Neuron (in vitro differentiated cells): ENCODE results near the gene OTUD3.

Experiments used
- H2AFZ ChIP-seq: one replicate; pipeline ENCODE4 v1.6.1; 2013; ENCODE audit warnings: low read depth, mild to moderate bottlenecking, inconsistent platforms, low read length, moderate library complexity
- H3K27me3 ChIP-seq: one replicate; pipeline ENCODE4 v1.6.1; 2013; ENCODE audit warnings: low read length; ENCODE audit not compliant: insufficient read depth
- H3K36me3 ChIP-seq: one replicate; pipeline ENCODE4 v1.6.1; 2013; ENCODE audit warnings: low read length; ENCODE audit not compliant: insufficient read depth
- H3K4me1 ChIP-seq: one replicate; pipeline ENCODE4 v1.6.1; 2013; ENCODE audit warnings: low read length; ENCODE audit not compliant: insufficient read depth
- H3K4me3 ChIP-seq: 2 replicates; pipeline ENCODE4 v1.5.1; 2013; ENCODE audit warnings: mild to moderate bottlenecking, low read length, moderate library complexity
- H3K9me3 ChIP-seq: one replicate; pipeline ENCODE4 v1.6.1; 2013; ENCODE audit warnings: low read length

OTUD3 gene

GRCh38 chr1:19949016-19949415 lies 66.8 kb downstream of the OTUD3 start:
- Histone ChIP-seq H3K36me3 (no peaks in the 10 kb centered on the region), H3K27me3 (no peaks in the 10 kb centered on the region), H3K4me1 (no peaks in the 10 kb centered on the region), H2AFZ (no peak overlapping the region), H3K9me3 (no peaks in the 10 kb centered on the region), H3K4me3 (no peak overlapping the region)

- H3K27me3 ChIP-seq: peaks cover 14% of the 10 kb centered on the region
- H3K4me3 ChIP-seq: no peak overlapping the region
- no peaks in the 10 kb centered on the region for H3K9me3 ChIP-seq
- no peaks in the 10 kb centered on the region for H3K36me3 ChIP-seq
- H3K4me1 ChIP-seq: no peaks in the 10 kb centered on the region
- no peak overlapping the region for H2AFZ ChIP-seq
Measured at GRCh38 chr1:19954059-19954458, 71.9 kb downstream of the OTUD3 start.

DNA sequence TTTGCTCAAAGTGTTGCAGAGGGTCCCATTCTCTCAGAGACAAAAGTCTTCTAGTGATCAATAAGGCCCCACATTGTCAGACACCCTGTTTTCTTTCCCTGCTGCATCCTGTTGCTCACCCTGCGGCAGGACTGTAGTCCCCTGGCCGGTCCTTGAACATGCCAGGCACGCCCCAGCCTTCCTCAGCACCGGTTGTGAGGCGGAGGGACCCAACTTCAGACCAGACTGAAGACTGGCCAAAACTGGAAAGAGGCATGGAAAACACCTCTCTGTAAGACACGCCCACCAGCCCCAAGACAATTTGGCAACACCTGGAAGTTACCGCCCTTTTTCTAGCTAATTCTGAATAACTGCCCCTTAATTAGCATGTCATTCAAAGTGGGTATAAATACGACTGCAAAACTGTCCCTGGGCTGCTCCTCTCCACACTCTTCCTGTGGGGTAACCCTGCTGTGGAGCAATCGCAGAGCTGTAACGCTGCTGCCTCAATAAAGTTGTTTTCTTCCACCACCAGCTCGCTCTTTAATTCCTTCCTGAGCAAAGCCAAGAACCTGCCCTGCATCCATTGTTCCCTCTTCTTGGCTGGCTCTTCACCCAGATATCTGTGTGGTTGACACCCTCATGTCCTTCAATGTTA lies 73.5 kb downstream of the OTUD3 start:
- Histone ChIP-seq H3K4me3 (no peak overlapping the region), H3K27me3 (peaks cover 14% of the 10 kb centered on the region), H3K4me1 (no peaks in the 10 kb centered on the region), H3K36me3 (no peaks in the 10 kb centered on the region), H3K9me3 (no peaks in the 10 kb centered on the region), H2AFZ (no peak overlapping the region)

DNA sequence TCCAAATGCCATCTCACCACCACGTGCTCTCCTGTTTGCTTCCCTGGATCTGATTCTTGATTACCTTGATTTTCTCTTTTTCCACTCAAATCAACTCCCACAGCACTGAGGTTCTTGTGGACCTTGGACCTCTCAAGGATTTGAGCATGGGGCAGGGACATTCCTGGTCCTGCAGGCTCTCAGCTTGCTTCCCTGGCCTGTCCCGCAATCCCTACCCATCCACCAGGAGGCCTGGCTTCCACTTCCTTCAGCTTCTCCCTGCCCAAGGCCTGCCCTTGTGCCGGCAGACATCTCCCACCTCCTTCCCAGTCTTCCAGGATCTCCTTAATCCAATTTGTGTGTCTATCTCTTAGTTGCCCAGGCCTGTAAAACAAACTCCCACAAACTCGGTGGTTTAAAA lies 75.6 kb downstream of the OTUD3 start:
- Histone ChIP-seq H3K27me3 (peaks cover 14% of the 10 kb centered on the region), H3K9me3 (no peaks in the 10 kb centered on the region), H3K4me1 (no peaks in the 10 kb centered on the region), H3K36me3 (no peaks in the 10 kb centered on the region), H2AFZ (no peak overlapping the region), H3K4me3 (no peak overlapping the region)

DNA sequence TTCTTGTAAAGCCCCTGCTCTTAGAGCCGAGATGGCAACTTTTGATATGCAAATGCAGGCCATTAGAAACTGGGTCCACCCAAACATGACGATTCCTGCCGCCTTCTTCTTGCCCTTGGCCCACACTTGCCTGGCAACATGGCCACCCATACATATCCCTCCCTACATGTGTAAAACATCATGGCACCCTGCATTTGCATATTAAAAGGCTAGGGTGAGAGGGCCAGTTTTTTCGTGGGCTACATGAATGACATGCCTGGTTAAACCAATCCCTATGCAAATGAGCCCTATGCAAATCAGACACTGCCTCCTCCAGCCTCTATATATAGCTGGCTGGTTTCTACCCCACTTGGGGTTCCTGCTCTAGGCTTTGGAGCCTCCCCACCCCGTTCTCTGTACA lies 78.4 kb downstream of the OTUD3 start:
- peaks cover 15% of the 10 kb centered on the region for H3K27me3 ChIP-seq
- H2AFZ ChIP-seq: no peak overlapping the region
- no peaks in the 10 kb centered on the region for H3K4me1 ChIP-seq
- no peaks in the 10 kb centered on the region for H3K9me3 ChIP-seq
- no peaks in the 10 kb centered on the region for H3K36me3 ChIP-seq
- H3K4me3 ChIP-seq: no peak overlapping the region
